Osteoblast (primary cell): Measurements from ENCODE around the gene CCT3. TPM values are rescaled to one million over a fixed set of nuclear protein-coding genes. Genes with fewer than 3 reads are reported as not detected.

Experiments used
- DNase-seq: peaks from one replicate; pipeline ENCODE4 v3.0.0; 2011; ENCODE audit warnings: low spot score, mixed read lengths; ENCODE audit not compliant: insufficient read length; ENCODE audit errors: missing footprints
- H2AFZ ChIP-seq: 2 replicates; pipeline ENCODE4 v1.6.0; 2011; ENCODE audit warnings: mild to moderate bottlenecking, low read length
- H3K27ac ChIP-seq: 2 replicates; pipeline ENCODE4 v1.5.1; 2011; ENCODE audit warnings: mild to moderate bottlenecking, low read depth, low read length, moderate library complexity
- H3K27me3 ChIP-seq: 2 replicates; pipeline ENCODE4 v1.6.0; 2012; ENCODE audit warnings: mild to moderate bottlenecking, control low read depth, inconsistent platforms, low read length, moderate library complexity; ENCODE audit not compliant: insufficient read depth
- H3K36me3 ChIP-seq: 2 replicates; pipeline ENCODE4 v1.5.1; 2011; ENCODE audit warnings: mild to moderate bottlenecking, low read length, control low read depth, moderate library complexity; ENCODE audit not compliant: insufficient read depth
- H3K4me1 ChIP-seq: 2 replicates; pipeline ENCODE4 v1.5.1; 2011; ENCODE audit warnings: mild to moderate bottlenecking, low read length, control low read depth, moderate library complexity; ENCODE audit not compliant: insufficient read depth
- H3K4me2 ChIP-seq: 2 replicates; pipeline ENCODE4 v1.6.0; 2011; ENCODE audit warnings: mild to moderate bottlenecking, low read length; ENCODE audit not compliant: insufficient read depth
- H3K4me3 ChIP-seq: fragments of 200-600 bp; sonication (generic); 3 replicates; pipeline ENCODE4 v1.5.1; 2012; ENCODE audit warnings: mild to moderate bottlenecking, low read length, inconsistent platforms; ENCODE audit not compliant: insufficient read depth
- H3K79me2 ChIP-seq: 2 replicates; pipeline ENCODE4 v1.6.0; 2012; ENCODE audit warnings: mild to moderate bottlenecking, low read length, control low read depth, inconsistent platforms; ENCODE audit not compliant: insufficient read depth
- H3K9me3 ChIP-seq: 2 replicates; pipeline ENCODE4 v1.5.1; 2011; ENCODE audit warnings: low read depth, low read length, control low read depth
- H4K20me1 ChIP-seq: 2 replicates; pipeline ENCODE4 v1.6.0; 2012; ENCODE audit warnings: mild to moderate bottlenecking, low read length, control low read depth; ENCODE audit not compliant: insufficient read depth
- CTCF ChIP-seq: IDR thresholded peaks from 2 replicates; pipeline ENCODE4 v1.5.1; 2011; ENCODE audit warnings: mild to moderate bottlenecking, low read depth, low read length, moderate library complexity; ENCODE audit errors: extremely low read depth
- total RNA-seq: library from RNA; depleted of rRNA; stranded (reverse); fragments of >200 nt; gene quantifications from 2 replicates; pipeline ENCODE4 v1.2.3, GENCODE V29; 2012

Gene CCT3
- total RNA-seq, 1 donor = 258 TPM

GRCh38 chr1:156368157-156368658, 30.1 kb upstream of the CCT3 start:
- no peak for DNase-seq

GRCh38 chr1:156367383-156368156, 29.5 kb upstream of the CCT3 start:
- peaks cover 33% of the 10 kb centered on the region for H3K27me3 ChIP-seq
- no peak overlapping the region for H2AFZ ChIP-seq
- no peak overlapping the region for H3K27ac ChIP-seq
- no peak overlapping the region for H3K4me2 ChIP-seq
- no peak for TF ChIP-seq CTCF
- H4K20me1 ChIP-seq = no peaks in the 10 kb centered on the region
- H3K9me3 ChIP-seq = no peaks in the 10 kb centered on the region
- H3K4me3 ChIP-seq = no peak overlapping the region
- no peaks in the 10 kb centered on the region for H3K36me3 ChIP-seq
- no peaks in the 10 kb centered on the region for H3K79me2 ChIP-seq
- no peak for DNase-seq
- H3K4me1 ChIP-seq = peaks cover 10% of the 10 kb centered on the region

More at GRCh38 chr1:156368157-156368658, 30.1 kb upstream of the CCT3 start:
- Histone ChIP-seq H3K27me3 (peaks cover 36% of the 10 kb centered on the region), H3K4me1 (peaks cover 10% of the 10 kb centered on the region), H3K9me3 (no peaks in the 10 kb centered on the region), H2AFZ (no peak overlapping the region), H3K27ac (no peak overlapping the region), H3K36me3 (no peaks in the 10 kb centered on the region), H4K20me1 (no peaks in the 10 kb centered on the region), H3K4me2 (no peak overlapping the region), H3K4me3 (no peak overlapping the region), H3K79me2 (no peaks in the 10 kb centered on the region)
- TF ChIP-seq CTCF = no peak

GRCh38 chr1:156366378-156367166, 28.5 kb upstream of the CCT3 start:
- Histone ChIP-seq H3K4me3 (no peak overlapping the region), H3K9me3 (no peaks in the 10 kb centered on the region), H4K20me1 (no peaks in the 10 kb centered on the region), H3K4me1 (peaks cover 7% of the 10 kb centered on the region), H3K79me2 (no peaks in the 10 kb centered on the region), H3K4me2 (no peak overlapping the region), H3K27ac (no peak overlapping the region), H2AFZ (no peak overlapping the region), H3K27me3 (peaks cover 33% of the 10 kb centered on the region), H3K36me3 (no peaks in the 10 kb centered on the region)
- no peak for TF ChIP-seq CTCF
- DNase-seq = no peak

GRCh38 chr1:156365754-156366153, 27.7 kb upstream of the CCT3 start:
- no peak for DNase-seq
- Histone ChIP-seq H3K79me2 (no peaks in the 10 kb centered on the region), H3K27me3 (peaks cover 33% of the 10 kb centered on the region), H3K9me3 (no peaks in the 10 kb centered on the region), H3K36me3 (no peaks in the 10 kb centered on the region), H4K20me1 (no peaks in the 10 kb centered on the region), H3K27ac (no peak overlapping the region), H3K4me1 (peaks cover 7% of the 10 kb centered on the region), H3K4me3 (no peak overlapping the region), H2AFZ (no peak overlapping the region), H3K4me2 (no peak overlapping the region)
- no peak for TF ChIP-seq CTCF
